LNCAP (cell line): ENCODE results near the gene TNK1.

Source experiments
- TF ChIP-seq, protein P1 (sequence below): fragments of 450-650 bp; IDR thresholded peaks from 2 replicates; pipeline ENCODE4 v1.5.1; 2017; ENCODE audit warnings: mild to moderate bottlenecking

TNK1 gene

DNA sequence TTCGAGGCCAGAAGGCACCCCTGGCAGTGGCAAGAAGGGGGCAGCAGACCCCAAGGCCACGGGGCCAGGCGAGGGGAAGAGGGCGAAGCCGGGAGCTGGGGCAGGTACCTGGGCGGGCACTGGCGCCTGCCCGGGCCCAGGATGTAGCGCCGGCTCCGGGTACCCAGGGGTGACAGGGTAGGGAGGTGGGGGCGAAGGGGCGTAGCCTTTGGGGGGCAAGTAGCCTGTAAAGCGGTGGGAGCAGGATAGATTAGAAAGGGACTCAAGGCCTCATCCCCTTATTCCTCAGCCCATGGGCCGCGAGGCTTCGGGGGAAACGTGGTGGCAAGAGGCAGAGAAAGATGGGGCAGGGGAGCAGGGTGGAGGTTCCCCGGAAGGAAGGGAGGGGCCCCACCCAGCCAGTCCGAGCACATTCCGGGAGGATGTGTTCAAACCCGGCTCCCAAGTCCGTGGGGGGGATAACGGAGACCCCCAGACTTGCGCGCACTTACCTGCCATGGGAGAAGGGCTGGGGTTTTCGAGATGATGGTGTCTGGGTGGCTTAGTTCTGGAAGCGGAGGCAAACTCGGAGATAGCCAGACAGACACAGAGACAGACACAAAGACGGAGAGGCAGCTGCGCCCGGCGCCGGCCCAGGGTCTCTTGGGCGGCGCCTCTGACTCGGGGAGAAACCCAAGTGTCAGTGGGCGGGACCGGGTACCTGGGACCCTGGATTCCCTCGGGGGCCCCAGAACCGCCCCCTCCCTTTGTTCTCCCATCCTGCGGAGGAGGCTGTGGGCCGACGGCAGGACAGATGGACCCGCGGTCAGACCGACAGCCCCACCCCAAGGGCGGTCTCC lies 12.9 kb downstream of the TNK1 start:
- TF ChIP-seq, protein P1, sequence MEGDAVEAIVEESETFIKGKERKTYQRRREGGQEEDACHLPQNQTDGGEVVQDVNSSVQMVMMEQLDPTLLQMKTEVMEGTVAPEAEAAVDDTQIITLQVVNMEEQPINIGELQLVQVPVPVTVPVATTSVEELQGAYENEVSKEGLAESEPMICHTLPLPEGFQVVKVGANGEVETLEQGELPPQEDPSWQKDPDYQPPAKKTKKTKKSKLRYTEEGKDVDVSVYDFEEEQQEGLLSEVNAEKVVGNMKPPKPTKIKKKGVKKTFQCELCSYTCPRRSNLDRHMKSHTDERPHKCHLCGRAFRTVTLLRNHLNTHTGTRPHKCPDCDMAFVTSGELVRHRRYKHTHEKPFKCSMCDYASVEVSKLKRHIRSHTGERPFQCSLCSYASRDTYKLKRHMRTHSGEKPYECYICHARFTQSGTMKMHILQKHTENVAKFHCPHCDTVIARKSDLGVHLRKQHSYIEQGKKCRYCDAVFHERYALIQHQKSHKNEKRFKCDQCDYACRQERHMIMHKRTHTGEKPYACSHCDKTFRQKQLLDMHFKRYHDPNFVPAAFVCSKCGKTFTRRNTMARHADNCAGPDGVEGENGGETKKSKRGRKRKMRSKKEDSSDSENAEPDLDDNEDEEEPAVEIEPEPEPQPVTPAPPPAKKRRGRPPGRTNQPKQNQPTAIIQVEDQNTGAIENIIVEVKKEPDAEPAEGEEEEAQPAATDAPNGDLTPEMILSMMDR = no peak

DNA sequence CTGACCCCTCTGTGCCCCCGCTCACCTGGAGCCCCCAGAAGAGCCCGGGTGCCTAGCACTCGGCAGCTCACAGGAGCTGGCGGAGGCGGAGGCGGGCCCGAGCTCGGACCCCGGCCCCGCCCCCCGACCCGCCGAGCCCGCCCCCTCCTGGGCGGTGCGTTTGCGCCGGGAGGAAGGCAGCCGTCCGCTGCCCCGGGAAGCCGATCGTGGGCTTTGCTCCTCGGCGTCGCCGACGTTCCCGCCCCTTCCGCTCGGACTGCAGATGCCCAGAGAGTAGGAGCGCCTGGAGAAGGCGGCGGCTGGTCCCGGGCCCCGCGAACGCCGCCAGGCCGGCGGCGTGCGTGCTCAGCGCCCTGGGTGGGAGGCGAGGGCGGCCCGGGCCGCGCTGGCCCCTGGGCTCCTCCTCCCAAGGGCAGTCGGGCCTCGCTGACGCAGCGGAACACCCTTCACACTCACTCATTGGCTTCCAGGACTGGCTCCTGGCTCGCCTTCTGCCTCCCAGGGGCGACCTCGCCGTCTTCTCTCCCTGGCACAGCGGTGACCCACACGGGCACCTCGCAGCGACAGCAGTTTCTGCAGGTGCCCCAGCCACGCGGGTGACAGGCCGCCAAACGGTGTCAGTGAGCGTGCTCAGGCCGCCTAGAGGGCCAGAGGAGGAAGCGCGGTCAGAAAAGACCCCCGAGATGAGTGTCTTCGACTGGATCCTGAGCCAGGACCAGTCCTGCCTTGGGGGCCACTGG lies 13.7 kb downstream of the TNK1 start, which contains the start of gene PLSCR3:
Gene PLSCR3 (minus strand): TSS at position 74 of the 740 bp plus-strand sequence. CDS start 415 bp downstream, outside the sequence.
- TF ChIP-seq, protein P1 = no peak; the same call in 1 of the 2 replicates

DNA sequence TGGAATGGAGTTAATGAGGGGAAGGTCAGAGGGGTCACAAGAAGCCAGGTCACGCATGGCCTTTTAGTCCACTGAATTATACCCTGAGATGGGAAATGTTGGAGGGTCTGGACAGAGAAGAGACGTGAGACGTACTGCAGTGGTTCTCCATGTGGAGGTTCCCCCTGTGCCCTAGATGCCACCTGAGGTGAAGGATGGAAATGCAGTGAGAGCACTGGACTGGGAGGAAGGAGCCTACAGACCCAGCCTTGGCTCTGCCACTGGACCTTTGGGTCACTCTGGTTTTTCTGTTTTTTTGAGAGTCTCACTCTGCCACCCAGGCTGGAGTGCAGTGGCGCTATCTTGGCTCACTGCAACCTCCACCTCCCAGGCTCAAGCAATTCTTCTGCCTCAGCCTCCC lies 15.3 kb downstream of the TNK1 start:
- TF ChIP-seq, protein P1 = no peak

DNA sequence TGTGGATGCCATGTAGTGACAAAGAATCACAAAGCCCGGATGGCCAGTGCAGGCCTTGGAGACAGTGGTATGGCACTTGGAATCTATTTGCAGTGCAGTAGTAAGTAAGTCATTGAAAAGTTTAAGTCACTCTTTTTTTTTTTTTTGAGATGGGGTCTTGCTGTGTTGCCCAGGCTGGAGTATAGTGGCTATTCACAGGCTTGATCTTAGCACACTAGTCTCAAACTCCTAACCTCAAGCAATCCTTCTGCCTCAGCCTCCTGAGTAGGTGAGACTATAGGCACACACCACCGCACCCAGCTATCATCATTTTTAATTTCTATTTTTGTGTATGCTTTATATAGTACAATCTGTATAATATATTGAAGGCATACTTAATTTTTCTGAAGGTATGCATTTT lies 17.7 kb downstream of the TNK1 start:
- TF ChIP-seq, protein P1 = no peak

DNA sequence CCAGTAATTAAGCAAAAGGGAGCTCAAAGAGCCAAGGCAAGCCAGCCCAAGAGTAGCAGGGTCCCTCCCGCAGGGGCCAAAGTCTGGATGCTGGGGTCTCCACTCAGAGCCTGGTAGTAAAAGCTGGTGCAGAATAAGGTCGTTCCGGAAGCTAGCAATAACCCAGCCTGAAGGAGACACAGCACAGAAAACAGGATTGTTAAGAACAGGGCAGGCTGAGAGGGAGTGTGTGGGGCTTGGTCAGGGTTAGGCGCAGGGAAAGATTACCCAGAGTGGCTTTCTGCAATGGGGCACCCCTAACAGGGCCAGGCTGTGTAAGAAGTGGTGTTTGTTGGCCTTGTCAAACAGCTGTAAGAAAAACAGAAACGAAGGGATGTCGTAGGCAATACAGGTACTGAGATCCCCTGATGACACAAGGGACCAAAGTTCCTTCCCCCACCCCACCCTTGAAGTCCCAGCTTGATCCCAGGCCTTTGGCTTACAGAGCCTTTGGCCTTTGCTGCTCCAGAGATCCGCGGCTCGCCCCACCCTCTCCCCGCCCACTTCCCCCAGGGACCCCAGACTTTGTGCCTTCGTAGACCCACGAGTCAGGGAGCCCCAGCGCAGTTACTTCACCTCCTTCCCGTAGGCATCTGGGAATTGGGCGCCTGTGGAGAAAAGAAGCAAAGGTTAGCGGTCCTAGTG lies 22.3 kb downstream of the TNK1 start:
- TF ChIP-seq, protein P1 = no peak

DNA sequence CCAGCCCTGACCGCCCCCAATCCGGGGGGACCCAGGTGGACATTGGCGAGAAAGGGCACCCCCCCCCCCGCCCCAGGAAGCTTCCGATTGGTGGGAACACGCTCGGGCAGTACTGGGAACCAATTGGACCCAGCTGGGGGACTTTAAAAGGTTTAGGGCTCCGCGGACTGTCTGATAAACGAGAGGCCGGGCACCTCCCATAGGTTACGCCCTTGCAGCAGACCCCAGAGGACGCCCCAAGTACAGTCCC lies 22.8 kb downstream of the TNK1 start:
- TF ChIP-seq, protein P1 = no peak

DNA sequence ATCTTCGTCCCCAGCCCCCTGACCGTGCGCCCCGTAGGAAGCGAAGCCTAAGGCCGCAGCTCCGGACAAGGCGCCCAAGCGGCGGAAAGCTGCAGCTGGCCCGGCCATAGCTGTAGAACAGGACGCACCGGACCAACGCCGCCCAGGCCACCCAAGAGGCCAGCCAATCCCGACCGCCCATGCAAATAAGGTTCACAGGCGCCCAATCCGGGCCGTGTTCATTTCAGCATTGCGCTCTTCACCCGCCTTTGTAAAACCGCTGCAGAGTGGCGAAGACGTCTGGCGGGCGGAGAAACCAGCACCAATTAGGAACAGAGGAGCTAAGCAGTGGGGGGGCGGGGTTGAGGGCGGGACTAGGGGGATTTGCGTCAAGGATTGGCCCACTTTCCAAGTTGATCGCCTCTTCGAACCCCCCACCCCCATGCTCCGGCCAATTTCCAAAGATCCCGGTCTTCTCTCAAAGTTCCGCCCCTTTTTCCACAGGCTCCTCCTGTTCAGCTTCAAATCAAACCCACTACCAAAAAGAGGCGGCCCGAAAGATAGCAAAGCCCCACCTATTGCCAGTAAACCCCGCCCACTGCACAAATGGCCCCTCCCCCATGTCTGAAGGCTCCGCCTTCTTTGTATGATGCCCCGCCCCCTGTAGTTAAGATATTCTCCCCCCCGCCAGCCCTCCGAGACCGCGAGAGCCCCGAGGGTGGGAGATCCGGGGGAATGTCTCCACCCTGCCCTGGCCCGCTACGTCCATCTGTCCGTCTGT lies 23.3 kb downstream of the TNK1 start, which contains the start of gene TMEM256:
Gene TMEM256 (minus strand): TSS at position 121 of the 760 bp plus-strand sequence. CDS start 13 bp downstream, at position 108.
- TF ChIP-seq, protein P1 = no peak
